H9 (cell line): ENCODE results near the gene ROPN1L. TPM values are rescaled to one million over a fixed set of nuclear protein-coding genes. Genes with fewer than 3 reads are reported as not detected.

Source experiments
- DNase-seq: peaks from one replicate; pipeline ENCODE4 v3.0.0-alpha.2; 2017
- H2AFZ ChIP-seq: one replicate; pipeline ENCODE4 v1.6.1; 2013; ENCODE audit warnings: mild to moderate bottlenecking, low read length, control low read depth, moderate library complexity
- H2AK5ac ChIP-seq: 2 replicates; pipeline ENCODE4 v1.6.1; 2013; ENCODE audit warnings: low read length, control low read depth, mixed read lengths; ENCODE audit not compliant: insufficient read length
- H2BK120ac ChIP-seq: one replicate; pipeline ENCODE4 v1.6.1; 2013; ENCODE audit warnings: low read depth, mild to moderate bottlenecking, low read length, control low read depth, inconsistent platforms; ENCODE audit not compliant: poor library complexity, severe bottlenecking
- H2BK12ac ChIP-seq: 2 replicates; pipeline ENCODE4 v1.6.1; 2013; ENCODE audit warnings: low read length, control low read depth, mixed read lengths, low read depth; ENCODE audit not compliant: insufficient read length
- H2BK15ac ChIP-seq: 2 replicates; pipeline ENCODE4 v1.6.1; 2013; ENCODE audit warnings: low read depth, low read length, control low read depth
- H2BK20ac ChIP-seq: one replicate; pipeline ENCODE4 v1.6.1; 2013; ENCODE audit warnings: low read depth, mild to moderate bottlenecking, low read length, control low read depth, inconsistent platforms; ENCODE audit not compliant: poor library complexity, severe bottlenecking
- H2BK5ac ChIP-seq: 2 replicates; pipeline ENCODE4 v1.6.1; 2013; ENCODE audit warnings: low read length, control low read depth, mixed read lengths; ENCODE audit not compliant: insufficient read length
- H3K14ac ChIP-seq: 2 replicates; pipeline ENCODE4 v1.6.1; 2013; ENCODE audit warnings: low read length, control low read depth; ENCODE audit not compliant: insufficient read depth
- H3K18ac ChIP-seq: 2 replicates; pipeline ENCODE4 v1.6.1; 2013; ENCODE audit warnings: low read depth, mild to moderate bottlenecking, mixed read lengths, low read length, control low read depth; ENCODE audit not compliant: insufficient read length
- H3K23ac ChIP-seq: 2 replicates; pipeline ENCODE4 v1.6.1; 2013; ENCODE audit warnings: low read length, control low read depth, mixed read lengths, low read depth; ENCODE audit not compliant: insufficient read length
- H3K23me2 ChIP-seq: 2 replicates; pipeline ENCODE4 v1.6.1; 2013; ENCODE audit warnings: low read depth, mild to moderate bottlenecking, mixed read lengths, low read length, control low read depth; ENCODE audit not compliant: insufficient read length, poor library complexity, severe bottlenecking
- H3K27ac ChIP-seq: 2 replicates; pipeline ENCODE4 v1.5.1; 2013; ENCODE audit warnings: low read length, control low read depth, mixed read lengths, low read depth; ENCODE audit not compliant: insufficient read length
- H3K27me3 ChIP-seq: 2 replicates; pipeline ENCODE4 v1.6.1; 2013; ENCODE audit warnings: low read length, control low read depth, inconsistent platforms; ENCODE audit not compliant: insufficient read depth
- H3K4ac ChIP-seq: 2 replicates; pipeline ENCODE4 v1.6.1; 2013; ENCODE audit warnings: low read depth, mild to moderate bottlenecking, control low read depth, inconsistent platforms, low read length, moderate library complexity
- H3K4me1 ChIP-seq: 2 replicates; pipeline ENCODE4 v1.6.1; 2013; ENCODE audit warnings: low read length, control low read depth, inconsistent platforms; ENCODE audit not compliant: insufficient read depth
- H3K4me2 ChIP-seq: 2 replicates; pipeline ENCODE4 v1.6.1; 2013; ENCODE audit warnings: low read length, control low read depth, mixed read lengths; ENCODE audit not compliant: insufficient read length, insufficient read depth
- H3K56ac ChIP-seq: 2 replicates; pipeline ENCODE4 v1.6.1; 2013; ENCODE audit warnings: low read depth, mild to moderate bottlenecking, mixed read lengths, low read length, control low read depth; ENCODE audit not compliant: insufficient read length
- H3K79me1 ChIP-seq: 2 replicates; pipeline ENCODE4 v1.6.1; 2013; ENCODE audit warnings: low read depth, mild to moderate bottlenecking, moderate library complexity, low read length, control low read depth, inconsistent platforms; ENCODE audit not compliant: insufficient read depth, poor library complexity, severe bottlenecking
- H3K79me2 ChIP-seq: 2 replicates; pipeline ENCODE4 v1.6.1; 2013; ENCODE audit warnings: low read length, control low read depth, inconsistent platforms; ENCODE audit not compliant: insufficient read depth
- H3K9ac ChIP-seq: 2 replicates; pipeline ENCODE4 v1.6.1; 2013; ENCODE audit warnings: low read length, control low read depth, mixed read lengths; ENCODE audit not compliant: insufficient read length; ENCODE audit errors: extremely low read depth
- H3K9me3 ChIP-seq: one replicate; pipeline ENCODE4 v1.6.1; 2013; ENCODE audit warnings: low read depth, low read length, inconsistent platforms; ENCODE audit not compliant: control insufficient read depth
- H3T11ph ChIP-seq: one replicate; pipeline ENCODE4 v1.6.1; 2013; ENCODE audit warnings: mild to moderate bottlenecking, low read length, control low read depth, inconsistent platforms
- H4K20me1 ChIP-seq: one replicate; pipeline ENCODE4 v1.6.1; 2013; ENCODE audit not compliant: control insufficient read depth, insufficient read length, insufficient read depth
- H4K5ac ChIP-seq: 2 replicates; pipeline ENCODE4 v1.6.1; 2013; ENCODE audit warnings: low read depth, mild to moderate bottlenecking, mixed read lengths, low read length, control low read depth; ENCODE audit not compliant: insufficient read length
- H4K8ac ChIP-seq: replicated peaks from 2 replicates; pipeline ENCODE4 v1.6.1; 2013; ENCODE audit warnings: low read length, control low read depth, mixed read lengths, low read depth; ENCODE audit not compliant: insufficient read length
- H4K91ac ChIP-seq: 2 replicates; pipeline ENCODE4 v1.6.1; 2013; ENCODE audit warnings: low read depth, mild to moderate bottlenecking, moderate library complexity, mixed read lengths, low read length, control low read depth; ENCODE audit not compliant: insufficient read length
- H3K27ac Mint-ChIP-seq, 3 experiments: 2 replicates in 2 of 3; 3 replicates in 1 of 3; pipeline ENCODE4 v1.8.0; 2020 to 2021; ENCODE audit warnings: mixed read lengths in 3 of 3, mild to moderate bottlenecking in 1 of 3, moderate library complexity in 1 of 3
- H3K27me3 Mint-ChIP-seq: 2 replicates; pipeline ENCODE4 v1.8.0; 2021; ENCODE audit warnings: low read depth, mild to moderate bottlenecking, moderate library complexity, mixed read lengths
- H3K36me3 Mint-ChIP-seq, 3 experiments: 2 replicates in 2 of 3; 3 replicates in 1 of 3; pipeline ENCODE4 v1.8.0; 2020 to 2021; ENCODE audit warnings: low read depth in 3 of 3, mixed read lengths in 3 of 3; ENCODE audit not compliant: insufficient read depth in 1 of 3
- H3K4me1 Mint-ChIP-seq, 2 experiments: 2 replicates each; pipeline ENCODE4 v1.8.0; 2020; ENCODE audit warnings: mixed read lengths in 2 of 2
- H3K4me3 Mint-ChIP-seq, 2 experiments: 2 replicates in 1 of 2; 3 replicates in 1 of 2; pipeline ENCODE4 v1.8.0; 2020 to 2021; ENCODE audit warnings: mild to moderate bottlenecking in 2 of 2, mixed read lengths in 2 of 2, moderate library complexity in 1 of 2
- H3K9me3 Mint-ChIP-seq, 2 experiments: 2 replicates in 1 of 2; 3 replicates in 1 of 2; pipeline ENCODE4 v1.8.0; 2020; ENCODE audit warnings: mild to moderate bottlenecking in 2 of 2, mixed read lengths in 2 of 2, moderate library complexity in 1 of 2
- WGBS: extraction: QIAGEN DNeasy Blood & Tissue Kit; methylation state at CpG from one replicate; pipeline ENCODE4 v1.1.7; 2013; ENCODE audit warnings: missing lambda C conversion rate, low lambda C conversion rate, mixed read lengths; ENCODE audit not compliant: insufficient read length; ENCODE audit errors: extremely low coverage; 5-methylcytosine and 5-hydroxymethylcytosine counted together
- total RNA-seq: library from RNA; stranded (reverse); gene quantifications from 2 replicates; pipeline ENCODE4 v1.2.1, GENCODE V29; 2021
- TF ChIP-seq, protein P1 (sequence below): fragments of 200-600 bp; sonication (generic); conservative IDR thresholded peaks from 3 replicates; pipeline ENCODE4 v1.8.0; 2021; ENCODE audit warnings: antibody characterized with exemption, mild to moderate bottlenecking

Gene ROPN1L
- total RNA-seq, 1 experiment from 2014 or later, result 0.37 TPM

DNA sequence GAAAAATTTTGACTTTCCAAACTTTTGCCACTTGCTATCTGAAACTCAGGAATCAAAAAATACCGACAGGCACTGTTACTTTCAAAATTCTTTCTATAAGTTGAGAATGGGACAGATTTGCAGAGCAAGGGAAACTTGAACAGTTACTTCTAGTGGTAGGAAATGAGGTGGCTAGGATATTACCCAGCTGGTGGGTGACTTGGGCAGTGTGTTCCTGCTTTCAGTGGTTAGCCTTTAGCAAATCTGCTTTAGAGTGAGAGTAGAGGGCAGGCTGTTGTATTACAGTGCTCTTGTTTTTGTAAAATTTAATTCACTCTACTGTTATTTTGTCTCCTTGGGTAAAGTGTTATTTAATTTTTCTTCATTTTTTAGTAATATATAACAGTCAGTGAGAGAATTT lies 40.2 kb upstream of the ROPN1L start:
- Histone ChIP-seq H3K9me3 (no peaks in the 10 kb centered on the region), H3K9ac (no peak overlapping the region), H2BK5ac (no peak overlapping the region), H2BK20ac (no peak overlapping the region), H4K20me1 (no peaks in the 10 kb centered on the region), H2BK12ac (no peak overlapping the region), H2AK5ac (no peak overlapping the region), H4K8ac (no peak overlapping the region), H2BK120ac (no peak overlapping the region), H3K23me2 (peaks cover 1% of the 10 kb centered on the region), H3K79me2 (no peaks in the 10 kb centered on the region), H3K79me1 (no peaks in the 10 kb centered on the region), H4K5ac (no peak overlapping the region), H2AFZ (no peak overlapping the region), H3K56ac (no peak overlapping the region), H4K91ac (no peak overlapping the region), H3K14ac (no peak overlapping the region), H3K4ac (no peak overlapping the region), H3K27ac (no peak overlapping the region), H3K23ac (no peak overlapping the region), H3T11ph (no peak overlapping the region), H3K4me2 (no peak overlapping the region), H3K27me3 (no peaks in the 10 kb centered on the region), H3K18ac (no peak overlapping the region), H3K4me1 (no peaks in the 10 kb centered on the region), H2BK15ac (no peak overlapping the region)
- WGBS, result no CpG with 5 or more reads among the region's 1 CpG
- TF ChIP-seq, protein P1, sequence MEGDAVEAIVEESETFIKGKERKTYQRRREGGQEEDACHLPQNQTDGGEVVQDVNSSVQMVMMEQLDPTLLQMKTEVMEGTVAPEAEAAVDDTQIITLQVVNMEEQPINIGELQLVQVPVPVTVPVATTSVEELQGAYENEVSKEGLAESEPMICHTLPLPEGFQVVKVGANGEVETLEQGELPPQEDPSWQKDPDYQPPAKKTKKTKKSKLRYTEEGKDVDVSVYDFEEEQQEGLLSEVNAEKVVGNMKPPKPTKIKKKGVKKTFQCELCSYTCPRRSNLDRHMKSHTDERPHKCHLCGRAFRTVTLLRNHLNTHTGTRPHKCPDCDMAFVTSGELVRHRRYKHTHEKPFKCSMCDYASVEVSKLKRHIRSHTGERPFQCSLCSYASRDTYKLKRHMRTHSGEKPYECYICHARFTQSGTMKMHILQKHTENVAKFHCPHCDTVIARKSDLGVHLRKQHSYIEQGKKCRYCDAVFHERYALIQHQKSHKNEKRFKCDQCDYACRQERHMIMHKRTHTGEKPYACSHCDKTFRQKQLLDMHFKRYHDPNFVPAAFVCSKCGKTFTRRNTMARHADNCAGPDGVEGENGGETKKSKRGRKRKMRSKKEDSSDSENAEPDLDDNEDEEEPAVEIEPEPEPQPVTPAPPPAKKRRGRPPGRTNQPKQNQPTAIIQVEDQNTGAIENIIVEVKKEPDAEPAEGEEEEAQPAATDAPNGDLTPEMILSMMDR, result no peak
- Mint-ChIP-seq H3K27me3 (no peaks in the 10 kb centered on the region), H3K9me3 (no peaks in the 10 kb centered on the region; a peak in 1 of 5 replicates), H3K36me3 (peaks cover 31 to 65% (median 64%) of the 10 kb centered on the region in 3 experiments; a peak in 6 of 7 replicates), H3K27ac (no peak overlapping the region), H3K4me1 (peaks cover 0 to under 1% of the 10 kb centered on the region in 2 experiments; a peak in 1 of 4 replicates), H3K4me3 (no peak overlapping the region)
- DNase-seq, result no peak
